Measurements from ENCODE around the gene GPSM1. TPM values are rescaled to one million over a fixed set of nuclear protein-coding genes. Genes with fewer than 3 reads are reported as not detected.
A peak's percentile ranks its signal among the peaks of the same experiment; 100 is the strongest.

GPSM1 gene
- total and polyA plus RNA-seq, 9 of the 15 experiments (the other 6 are each of a cell fraction or from before 2014, with no cell fraction given): 0.04 to 14.2 (median 3.1) TPM

DNA sequence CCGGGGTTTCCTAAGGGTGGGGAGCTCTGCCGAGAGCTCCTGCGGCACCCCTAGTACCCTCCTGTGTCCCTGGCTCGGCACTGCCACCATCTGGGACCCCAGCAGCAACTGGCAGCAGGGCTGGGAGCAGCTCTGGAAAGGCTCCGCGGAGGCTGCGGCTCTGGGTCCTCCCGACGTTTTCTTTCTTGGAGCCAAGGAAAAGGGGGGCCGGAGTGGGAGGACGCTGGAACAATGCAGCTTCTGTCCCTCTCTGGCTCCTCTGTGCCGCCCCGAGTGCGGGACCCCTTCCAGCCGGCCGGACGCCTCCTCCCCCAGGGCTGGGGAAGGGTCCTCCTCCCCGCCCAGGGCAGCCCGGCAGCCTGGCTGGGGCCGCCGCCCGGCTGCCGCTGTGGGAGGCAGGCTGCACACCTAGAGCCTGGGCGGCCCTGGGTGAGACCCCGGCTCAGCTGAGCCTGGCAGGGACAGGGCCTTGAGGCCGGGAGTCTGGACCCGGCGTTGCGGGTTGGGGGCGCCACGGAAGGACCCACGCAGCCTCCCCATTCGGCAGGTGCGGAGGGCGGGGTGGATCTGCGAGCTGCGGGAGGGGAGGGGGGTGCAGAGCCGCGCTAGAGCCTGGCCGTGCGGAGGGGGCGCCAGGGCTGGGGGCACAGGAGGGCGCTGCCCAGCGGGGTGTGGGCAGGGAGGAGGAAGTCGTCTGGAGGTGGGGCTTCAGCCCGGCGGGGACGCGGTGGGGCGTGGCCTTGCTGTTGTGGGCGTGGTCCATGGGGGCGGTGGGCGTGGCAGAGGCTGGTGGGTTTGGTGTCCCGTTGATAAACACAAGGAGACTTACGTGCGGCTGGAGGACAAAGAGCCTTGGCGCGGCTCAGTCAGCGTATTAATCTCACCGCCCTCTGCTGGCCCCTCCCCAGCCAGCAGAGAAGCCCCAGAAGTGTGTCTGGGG, 15.1 kb downstream of the GPSM1 start (continued):
- TF ChIP-seq DDX20 (tag; IDR thresholded peaks at IDR 0.05; ENCODE audit: low read depth): no peak
- no peak for TF ChIP-seq MCM7 (IDR thresholded peaks at IDR 0.05)
- TF ChIP-seq HDAC6 (IDR thresholded peaks at IDR 0.05; ENCODE audit: low read depth, low read length): no peak
- no peak for TF ChIP-seq NR4A1 (CRISPR knock-in tag; IDR thresholded peaks at IDR 0.05)
- no peak for TF ChIP-seq NR4A1 (tag; IDR thresholded peaks at IDR 0.05)
- no peak for TF ChIP-seq NFXL1 (CRISPR knock-in tag; IDR thresholded peaks at IDR 0.05)
- no peak for TF ChIP-seq FOXP1 (CRISPR knock-in tag; IDR thresholded peaks at IDR 0.05)
- no peak for TF ChIP-seq CBFA2T3 (IDR thresholded peaks at IDR 0.05)
- TF ChIP-seq U2AF2 (optimal IDR thresholded peaks at IDR 0.05; ENCODE audit: low read depth, low read length): no peak
- TF ChIP-seq DNMT1 (IDR thresholded peaks at IDR 0.05): no peak
- TF ChIP-seq TOE1 (IDR thresholded peaks at IDR 0.05; ENCODE audit: borderline replicate concordance): no peak; the same call in 1 of the 2 replicates
- no peak for TF ChIP-seq TOE1 (CRISPR knock-in tag; IDR thresholded peaks at IDR 0.05; ENCODE audit: borderline replicate concordance, low read depth)
- peak; percentile 48 for TF ChIP-seq TBP (optimal IDR thresholded peaks at IDR 0.05; ENCODE audit: low read depth, low read length)
- TF ChIP-seq SREBF1 (IDR thresholded peaks at IDR 0.05; ENCODE audit: borderline replicate concordance, low read depth, low read length): no peak
- peak; percentile 45 for TF ChIP-seq RBFOX2 (IDR thresholded peaks at IDR 0.05; ENCODE audit: low read depth, low read length)
- TF ChIP-seq, protein P1, sequence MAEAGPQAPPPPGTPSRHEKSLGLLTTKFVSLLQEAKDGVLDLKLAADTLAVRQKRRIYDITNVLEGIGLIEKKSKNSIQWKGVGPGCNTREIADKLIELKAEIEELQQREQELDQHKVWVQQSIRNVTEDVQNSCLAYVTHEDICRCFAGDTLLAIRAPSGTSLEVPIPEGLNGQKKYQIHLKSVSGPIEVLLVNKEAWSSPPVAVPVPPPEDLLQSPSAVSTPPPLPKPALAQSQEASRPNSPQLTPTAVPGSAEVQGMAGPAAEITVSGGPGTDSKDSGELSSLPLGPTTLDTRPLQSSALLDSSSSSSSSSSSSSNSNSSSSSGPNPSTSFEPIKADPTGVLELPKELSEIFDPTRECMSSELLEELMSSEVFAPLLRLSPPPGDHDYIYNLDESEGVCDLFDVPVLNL (CRISPR knock-in tag; IDR thresholded peaks at IDR 0.05; ENCODE audit: low read depth): no peak
- TF ChIP-seq PCBP2 (IDR thresholded peaks at IDR 0.05; ENCODE audit: low read depth, low read length, poor library complexity, severe bottlenecking): no peak
- TF ChIP-seq RBM39 (optimal IDR thresholded peaks at IDR 0.05; ENCODE audit: low read depth, low read length): no peak
- TF ChIP-seq SREBF2 (CRISPR knock-in tag; IDR thresholded peaks at IDR 0.05): no peak
- no peak for TF ChIP-seq ZNF133 (CRISPR knock-in tag; IDR thresholded peaks at IDR 0.05)
- TF ChIP-seq PCBP1 (IDR thresholded peaks at IDR 0.05; ENCODE audit: low read depth, low read length, poor library complexity, severe bottlenecking): no peak
- TF ChIP-seq, protein P2, sequence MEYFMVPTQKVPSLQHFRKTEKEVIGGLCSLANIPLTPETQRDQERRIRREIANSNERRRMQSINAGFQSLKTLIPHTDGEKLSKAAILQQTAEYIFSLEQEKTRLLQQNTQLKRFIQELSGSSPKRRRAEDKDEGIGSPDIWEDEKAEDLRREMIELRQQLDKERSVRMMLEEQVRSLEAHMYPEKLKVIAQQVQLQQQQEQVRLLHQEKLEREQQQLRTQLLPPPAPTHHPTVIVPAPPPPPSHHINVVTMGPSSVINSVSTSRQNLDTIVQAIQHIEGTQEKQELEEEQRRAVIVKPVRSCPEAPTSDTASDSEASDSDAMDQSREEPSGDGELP (CRISPR knock-in tag; IDR thresholded peaks at IDR 0.05; ENCODE audit: borderline replicate concordance): peak; percentile 63
- TF ChIP-seq, protein P3, sequence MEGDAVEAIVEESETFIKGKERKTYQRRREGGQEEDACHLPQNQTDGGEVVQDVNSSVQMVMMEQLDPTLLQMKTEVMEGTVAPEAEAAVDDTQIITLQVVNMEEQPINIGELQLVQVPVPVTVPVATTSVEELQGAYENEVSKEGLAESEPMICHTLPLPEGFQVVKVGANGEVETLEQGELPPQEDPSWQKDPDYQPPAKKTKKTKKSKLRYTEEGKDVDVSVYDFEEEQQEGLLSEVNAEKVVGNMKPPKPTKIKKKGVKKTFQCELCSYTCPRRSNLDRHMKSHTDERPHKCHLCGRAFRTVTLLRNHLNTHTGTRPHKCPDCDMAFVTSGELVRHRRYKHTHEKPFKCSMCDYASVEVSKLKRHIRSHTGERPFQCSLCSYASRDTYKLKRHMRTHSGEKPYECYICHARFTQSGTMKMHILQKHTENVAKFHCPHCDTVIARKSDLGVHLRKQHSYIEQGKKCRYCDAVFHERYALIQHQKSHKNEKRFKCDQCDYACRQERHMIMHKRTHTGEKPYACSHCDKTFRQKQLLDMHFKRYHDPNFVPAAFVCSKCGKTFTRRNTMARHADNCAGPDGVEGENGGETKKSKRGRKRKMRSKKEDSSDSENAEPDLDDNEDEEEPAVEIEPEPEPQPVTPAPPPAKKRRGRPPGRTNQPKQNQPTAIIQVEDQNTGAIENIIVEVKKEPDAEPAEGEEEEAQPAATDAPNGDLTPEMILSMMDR (IDR thresholded peaks at IDR 0.05 in 2 of 3, conservative IDR thresholded peaks at IDR 0.05 in 1 of 3; ENCODE audit: insufficient read depth in 2 of 3, low read depth in 1 of 3, low read length in 3 of 3): peak in 2 of 3 experiments; percentile 14 to 26; a peak in 1 of 6 replicates

All from K562 (cell line).